ENCODE data around the gene ELP1. TPM values are rescaled to one million over a fixed set of nuclear protein-coding genes. Genes with fewer than 3 reads are reported as not detected.

ELP1 gene
- total and polyA plus RNA-seq, 2 experiments from 2014 or later: 9.1 to 46.3 TPM

- no peaks in the 10 kb centered on the region for H3K9me3 Mint-ChIP-seq
- H3K4me1 ChIP-seq (ENCODE audit: insufficient read depth): no peaks in the 10 kb centered on the region
Observed at GRCh38 chr9:108978205-108978604, 44.3 kb upstream of the ELP1 start.

More at GRCh38 chr9:108978205-108978604, 44.3 kb upstream of the ELP1 start:
- no peak overlapping the region for H3K4me2 ChIP-seq
- TF ChIP-seq EZH2phosphoT487 (IDR thresholded peaks at IDR 0.05; ENCODE audit: unreplicated experiment): no peak
- no peak for TF ChIP-seq ZNF331 (CRISPR knock-in tag; IDR thresholded peaks at IDR 0.05; ENCODE audit: low read depth)
- no peak for TF ChIP-seq REST (IDR thresholded peaks at IDR 0.05; ENCODE audit: unreplicated experiment)
- no peak for TF ChIP-seq NANOG (IDR thresholded peaks at IDR 0.05; ENCODE audit: borderline replicate concordance)
- TF ChIP-seq STAT1 (IDR thresholded peaks at IDR 0.05; ENCODE audit: unreplicated experiment): no peak
- no peak for TF ChIP-seq CREB1 (CRISPR knock-in tag; IDR thresholded peaks at IDR 0.05; ENCODE audit: low read depth)
- TF ChIP-seq EZH2 (IDR thresholded peaks at IDR 0.05; ENCODE audit: low read depth, unreplicated experiment): no peak
- no peak for TF ChIP-seq JUNB (IDR thresholded peaks at IDR 0.05; ENCODE audit: unreplicated experiment)
- no peak for TF ChIP-seq ZNF462 (CRISPR knock-in tag; IDR thresholded peaks at IDR 0.05)
- no peak for TF ChIP-seq ZNF114 (CRISPR knock-in tag; IDR thresholded peaks at IDR 0.05)
- no peak for TF ChIP-seq CTCF (conservative IDR thresholded peaks at IDR 0.05; ENCODE audit: low read depth in 2 of 2)
- no peak for TF ChIP-seq POLR2AphosphoS5 (IDR thresholded peaks at IDR 0.05; ENCODE audit: low read depth)
- H3K4me1 Mint-ChIP-seq: no peaks in the 10 kb centered on the region
- ATAC-seq (no peak), DNase-seq (ENCODE audit: low spot score) (no peak)
- H3K9me2 ChIP-seq (ENCODE audit: insufficient read depth): no peaks in the 10 kb centered on the region
- no peaks in the 10 kb centered on the region for H3K27me3 Mint-ChIP-seq (ENCODE audit: insufficient read depth, low read depth, poor library complexity)
- H3K4me3 Mint-ChIP-seq: no peak overlapping the region
- H3K27ac ChIP-seq (ENCODE audit: low read depth): no peak overlapping the region
- no peaks in the 10 kb centered on the region for H3K27me3 ChIP-seq (ENCODE audit: insufficient read depth)
- H3K36me3 Mint-ChIP-seq (ENCODE audit: low read depth): peaks cover 18% of the 10 kb centered on the region; the same call in 2 of the 3 replicates
- H3F3A ChIP-seq (replicated peaks; ENCODE audit: low read depth): no peaks in the 10 kb centered on the region
- peaks cover 4% of the 10 kb centered on the region; the same call in 1 of the 2 replicates for H3K36me3 ChIP-seq (ENCODE audit: insufficient read depth)
- H3K4me3 ChIP-seq: no peak overlapping the region
- H2AFZ ChIP-seq: no peak overlapping the region
- H4K20me1 ChIP-seq (replicated peaks; ENCODE audit: insufficient read depth): no peaks in the 10 kb centered on the region; the same call in 1 of the 2 replicates
- no peaks in the 10 kb centered on the region for H3K79me2 ChIP-seq (replicated peaks; ENCODE audit: insufficient read depth)
- no peak overlapping the region for H3K27ac Mint-ChIP-seq

All from GM23338 (cell line).